ENCODE data around the gene CCND1.

- TF ChIP-seq POLR2A (IDR thresholded peaks at IDR 0.05; ENCODE audit: low read length), result no peak
- TF ChIP-seq GATA1 (IDR thresholded peaks at IDR 0.05; ENCODE audit: low read depth, low read length), result no peak
Measured at GRCh38 chr11:69615545-69616278, 25.2 kb upstream of the CCND1 start.

Data from erythroblast (primary cell).